IMR-90 (cell line): ENCODE data around the gene MYO10. TPM values are rescaled to one million over a fixed set of nuclear protein-coding genes. Genes with fewer than 3 reads are reported as not detected.

Experiments
- ATAC-seq: fragments of 200-7000 bp; cut with Tn5 transposase; 2 replicates; pipeline ENCODE4 v1.9.1; 2020; ENCODE audit warnings: low read depth, mild to moderate bottlenecking, moderate library complexity
- BruUV-seq: library from RNA; stranded (reverse); fragments of 400-500 nt; replicated peaks from 2 replicates; lab custom pipeline; 2021; lab: Mats Ljungman, UMichigan
- CTCF ChIA-PET: fragments of 300-600 bp; formaldehyde crosslinking; extraction: SDS; loops from one replicate; lab custom pipeline; 2021; ENCODE audit warnings: antibody characterized with exemption; lab: Yijun Ruan, JAX
- POLR2A ChIA-PET: fragments of 300-600 bp; sonication (Branson Sonifier 250); formaldehyde crosslinking; loops from one replicate; lab custom pipeline; 2022; ENCODE audit warnings: antibody characterized with exemption; ENCODE audit not compliant: unreplicated experiment; lab: Charles Lee
- DNase-seq: peaks from one replicate; pipeline ENCODE4 v3.0.0; 2013
- H2AFZ ChIP-seq: replicated peaks from 2 replicates; pipeline ENCODE3; 2013; ENCODE audit warnings: low read length, mild to moderate bottlenecking; ENCODE audit not compliant: poor library complexity
- H2AK5ac ChIP-seq: 2 replicates; pipeline ENCODE4 v1.6.1; 2013; ENCODE audit warnings: low read depth, low read length, inconsistent platforms
- H2AK9ac ChIP-seq: replicated peaks from 2 replicates; pipeline ENCODE3; 2013; ENCODE audit warnings: mild to moderate bottlenecking, low read depth, low read length, moderate library complexity; ENCODE audit not compliant: poor library complexity
- H2BK120ac ChIP-seq: 2 replicates; pipeline ENCODE4 v1.6.1; 2013; ENCODE audit warnings: low read depth, low read length, inconsistent platforms
- H2BK15ac ChIP-seq: 3 replicates; pipeline ENCODE4 v1.6.1; 2013; ENCODE audit warnings: low read depth, low read length, inconsistent platforms
- H2BK20ac ChIP-seq: 2 replicates; pipeline ENCODE4 v1.6.1; 2013; ENCODE audit warnings: low read depth, mild to moderate bottlenecking, inconsistent platforms, low read length, moderate library complexity
- H2BK5ac ChIP-seq: 2 replicates; pipeline ENCODE4 v1.6.1; 2013; ENCODE audit warnings: mild to moderate bottlenecking, low read depth, low read length, inconsistent platforms; ENCODE audit not compliant: poor library complexity, severe bottlenecking
- H3K14ac ChIP-seq: replicated peaks from 2 replicates; pipeline ENCODE4 v1.6.1; 2013; ENCODE audit warnings: low read depth, low read length, inconsistent platforms
- H3K18ac ChIP-seq: 2 replicates; pipeline ENCODE4 v1.6.1; 2013; ENCODE audit warnings: low read depth, low read length, control low read depth
- H3K23ac ChIP-seq: 2 replicates; pipeline ENCODE4 v1.6.1; 2013; ENCODE audit warnings: low read depth, low read length, inconsistent platforms
- H3K27ac ChIP-seq: 2 replicates; pipeline ENCODE4 v1.5.1; 2013; ENCODE audit warnings: mild to moderate bottlenecking, control low read depth, low read length; ENCODE audit not compliant: insufficient read depth
- H3K27me3 ChIP-seq: 2 replicates; pipeline ENCODE4 v1.6.1; 2013; ENCODE audit warnings: low read length; ENCODE audit not compliant: control insufficient read depth, insufficient read depth
- H3K36me3 ChIP-seq: 2 replicates; pipeline ENCODE4 v1.6.1; 2013; ENCODE audit warnings: low read length, mixed read lengths; ENCODE audit not compliant: control insufficient read depth, insufficient read depth
- H3K4ac ChIP-seq: 2 replicates; pipeline ENCODE4 v1.6.1; 2013; ENCODE audit warnings: low read depth, low read length, inconsistent platforms
- H3K4me1 ChIP-seq: 2 replicates; pipeline ENCODE4 v1.6.1; 2013; ENCODE audit warnings: low read length, mixed read lengths; ENCODE audit not compliant: control insufficient read depth, insufficient read depth
- H3K4me2 ChIP-seq: 2 replicates; pipeline ENCODE4 v1.6.1; 2013; ENCODE audit warnings: low read depth, mild to moderate bottlenecking, control low read depth, low read length, moderate library complexity
- H3K4me3 ChIP-seq: 2 replicates; pipeline ENCODE4 v1.5.1; 2013; ENCODE audit warnings: low read depth, mild to moderate bottlenecking, control low read depth, low read length, moderate library complexity; ENCODE audit not compliant: insufficient read depth
- H3K56ac ChIP-seq: 2 replicates; pipeline ENCODE4 v1.6.1; 2013; ENCODE audit warnings: low read length, inconsistent platforms; ENCODE audit not compliant: insufficient read depth; ENCODE audit errors: extremely low read depth
- H3K79me1 ChIP-seq, 2 experiments: 2 replicates each; pipeline ENCODE4 v1.6.1; 2013; ENCODE audit warnings: low read length in 2 of 2, inconsistent platforms in 1 of 2, low read depth in 1 of 2
- H3K9ac ChIP-seq: 2 replicates; pipeline ENCODE4 v1.6.1; 2013; ENCODE audit warnings: low read depth, low read length, control low read depth
- H3K9me1 ChIP-seq: 2 replicates; pipeline ENCODE4 v1.6.1; 2013; ENCODE audit warnings: low read length, inconsistent platforms; ENCODE audit not compliant: insufficient read depth
- H3K9me3 ChIP-seq: 2 replicates; pipeline ENCODE4 v1.6.1; 2013; ENCODE audit warnings: low read length; ENCODE audit not compliant: control insufficient read depth, insufficient read depth
- H4K20me1 ChIP-seq: 2 replicates; pipeline ENCODE4 v1.6.1; 2013; ENCODE audit warnings: low read length, inconsistent platforms; ENCODE audit not compliant: insufficient read depth
- H4K5ac ChIP-seq: 2 replicates; pipeline ENCODE4 v1.6.1; 2013; ENCODE audit warnings: mild to moderate bottlenecking, low read depth, low read length, control low read depth
- H4K8ac ChIP-seq, 2 experiments: 2 replicates each; pipeline ENCODE4 v1.6.1; 2013; ENCODE audit warnings: low read depth in 2 of 2, low read length in 2 of 2, control low read depth in 1 of 2, inconsistent platforms in 1 of 2
- H4K91ac ChIP-seq: 2 replicates; pipeline ENCODE4 v1.6.1; 2013; ENCODE audit warnings: low read depth, low read length, inconsistent platforms; ENCODE audit not compliant: insufficient read depth
- BHLHE40 ChIP-seq: fragments of 150-350 bp; IDR thresholded peaks from 2 replicates; pipeline ENCODE4 v1.6.1; 2016; ENCODE audit warnings: mild to moderate bottlenecking, low read depth, low read length
- CEBPB ChIP-seq: IDR thresholded peaks from 2 replicates; pipeline ENCODE4 v1.6.1; 2012; ENCODE audit warnings: low read depth, low read length, improper control_type of control experiment
- CHD1 ChIP-seq: IDR thresholded peaks from 2 replicates; pipeline ENCODE4 v1.6.1; 2012; ENCODE audit warnings: low read depth, low read length, improper control_type of control experiment
- FOS ChIP-seq: fragments of 150-350 bp; IDR thresholded peaks from 2 replicates; pipeline ENCODE4 v1.6.1; 2016; ENCODE audit warnings: low read depth, low read length
- MAZ ChIP-seq: IDR thresholded peaks from 2 replicates; pipeline ENCODE4 v1.6.1; 2012; ENCODE audit warnings: low read depth, mild to moderate bottlenecking, low read length, improper control_type of control experiment, moderate library complexity, borderline replicate concordance
- MXI1 ChIP-seq: IDR thresholded peaks from 2 replicates; pipeline ENCODE4 v1.6.1; 2012; ENCODE audit warnings: low read depth, mild to moderate bottlenecking, low read length, moderate library complexity, borderline replicate concordance
- NFE2L2 ChIP-seq: fragments of 150-350 bp; IDR thresholded peaks from 2 replicates; pipeline ENCODE4 v1.6.1; 2016; ENCODE audit warnings: low read depth, mild to moderate bottlenecking, low read length
- POLR2A ChIP-seq: IDR thresholded peaks from 2 replicates; pipeline ENCODE4 v1.6.1; 2012; ENCODE audit warnings: mild to moderate bottlenecking, low read depth, low read length
- RAD21 ChIP-seq: IDR thresholded peaks from 2 replicates; pipeline ENCODE4 v1.6.1; 2012; ENCODE audit warnings: low read length, improper control_type of control experiment
- RCOR1 ChIP-seq: IDR thresholded peaks from 2 replicates; pipeline ENCODE4 v1.6.1; 2012; ENCODE audit warnings: mild to moderate bottlenecking, low read length, improper control_type of control experiment; ENCODE audit not compliant: insufficient replicate concordance
- RFX5 ChIP-seq: IDR thresholded peaks from 2 replicates; pipeline ENCODE4 v1.8.0; 2012; ENCODE audit warnings: low read depth, mild to moderate bottlenecking, low read length, moderate library complexity
- SMC3 ChIP-seq: fragments of 150-350 bp; IDR thresholded peaks from 2 replicates; pipeline ENCODE4 v1.6.1; 2016; ENCODE audit warnings: low read depth, mild to moderate bottlenecking, antibody characterized with exemption, low read length, moderate library complexity
- WGBS, 2 experiments: methylation state at CpG; one replicate each; pipeline versions ENCODE4 v1.1.5 to v1.1.7; 2013; ENCODE audit warnings: missing lambda C conversion rate in 2 of 2; ENCODE audit not compliant: insufficient read length in 1 of 2; ENCODE audit errors: extremely low coverage in 2 of 2; 5-methylcytosine and 5-hydroxymethylcytosine counted together
- dilution Hi-C: fragments of 300-500 bp; cut with HindIII; formaldehyde crosslinking; loops from one replicate; pipeline ENCODE4 v1.14.3; 2018; ENCODE audit warnings: low sequenced_read_pairs; ENCODE audit not compliant: unreplicated experiment
- in situ Hi-C: fragments of 300-500 bp; cut with MboI; formaldehyde crosslinking; loops from 3 replicates; pipeline ENCODE4 v1.14.3; 2019; ENCODE audit warnings: low sequenced_read_pairs, inconsistent platforms, mixed read lengths
- intact Hi-C: fragments of 100-400 bp; cut with micrococcal nuclease; formaldehyde crosslinking; loops from 2 replicates; pipeline ENCODE4 v1.10.0; 2022
- polyA plus RNA-seq, 3 experiments: library from polyadenylated mRNA; depleted of rRNA; stranded (reverse); fragments of >200 nt; gene quantifications; 2 replicates each; pipeline ENCODE4 v1.2.3, GENCODE V29; 2012; ENCODE audit warnings: low replicate concordance in 1 of 3
- total RNA-seq: library from RNA; depleted of rRNA; stranded (reverse); fragments of >200 nt; gene quantifications from 2 replicates; pipeline ENCODE4 v1.2.3, GENCODE V29; 2012
- TF ChIP-seq, protein P1 (sequence below): fragments of 150-350 bp; IDR thresholded peaks from 2 replicates; pipeline ENCODE4 v1.6.1; 2016; ENCODE audit warnings: low read depth, mild to moderate bottlenecking, low read length, moderate library complexity, borderline replicate concordance
- TF ChIP-seq, protein P2 (sequence below): conservative IDR thresholded peaks from 2 replicates; pipeline ENCODE4 v1.5.1; 2012; ENCODE audit warnings: mild to moderate bottlenecking, low read depth, low read length, improper control_type of control experiment
- TF ChIP-seq, protein P3 (sequence below): fragments of 150-350 bp; IDR thresholded peaks from 2 replicates; pipeline ENCODE4 v1.6.1; 2017; ENCODE audit warnings: mild to moderate bottlenecking, antibody characterized with exemption, low read length, low read depth

MYO10 gene
- total and polyA plus RNA-seq, 2 of the 4 experiments (the other 2 are of a cell fraction): 39.9 to 115 TPM

DNA sequence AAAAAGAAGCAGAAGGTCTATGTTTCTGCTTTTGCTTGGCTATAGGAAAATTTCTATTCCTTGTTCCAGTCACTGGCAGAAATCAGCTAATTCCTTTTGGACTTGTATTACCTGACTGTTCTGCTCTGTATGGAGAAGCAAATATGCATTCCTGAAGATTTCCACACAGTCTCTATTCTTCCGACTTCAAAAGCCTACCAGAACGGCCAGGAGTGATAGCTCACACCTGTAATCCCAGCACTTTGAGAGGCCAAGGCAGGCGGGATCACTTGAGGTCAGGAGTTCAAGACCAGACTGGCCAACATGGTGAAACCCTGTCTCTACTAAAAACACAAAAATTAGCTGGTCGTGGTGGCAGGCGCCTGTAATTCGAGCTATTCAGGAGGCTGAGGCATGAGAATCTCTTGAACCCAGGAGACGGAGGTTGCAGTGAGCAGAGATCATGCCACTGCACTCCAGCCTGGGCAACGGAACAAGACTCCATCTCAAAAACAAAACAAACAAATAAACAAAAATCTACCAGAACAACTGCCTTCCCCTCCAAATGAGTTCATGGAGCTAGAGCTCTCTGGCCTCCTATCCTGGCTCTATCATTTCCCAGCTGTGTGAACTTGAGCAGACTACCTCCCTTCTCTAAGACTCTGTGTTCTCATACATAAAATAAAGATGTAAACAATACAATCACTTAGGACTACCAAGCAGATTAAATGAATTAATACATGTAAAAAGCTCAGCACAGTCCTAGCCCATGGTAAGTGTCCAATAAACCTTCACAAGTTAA, 17.0 kb downstream of the MYO10 start:
- no peak for ATAC-seq
- H2AK5ac ChIP-seq: no peak overlapping the region
- H3K9ac ChIP-seq: no peak overlapping the region
- H2BK120ac ChIP-seq: no peak overlapping the region
- peaks cover 99% of the 10 kb centered on the region for H4K20me1 ChIP-seq
- no peak overlapping the region for H3K23ac ChIP-seq
- no peaks in the 10 kb centered on the region for H3K9me3 ChIP-seq
- no peak overlapping the region for H3K56ac ChIP-seq
- no peak overlapping the region for H3K4me3 ChIP-seq
- H4K91ac ChIP-seq: no peak overlapping the region
- H3K27ac ChIP-seq: no peak overlapping the region
- peaks cover 3 to 64% of the 10 kb centered on the region in 2 experiments; a peak in 3 of 4 replicates for H3K79me1 ChIP-seq
- H3K27me3 ChIP-seq: no peaks in the 10 kb centered on the region
- no peak overlapping the region for H3K4me2 ChIP-seq
- H4K5ac ChIP-seq: no peak overlapping the region
- H3K4ac ChIP-seq: no peak overlapping the region
- CTCF ChIA-PET: interaction anchor here (0.6 to 1.2 kb wide), 2 partner anchors 211 to 271 kb away, joined by 3 to 4 read pairs; no protein-coding TSS in a partner anchor
- H2BK20ac ChIP-seq: no peak overlapping the region
- H3K4me1 ChIP-seq: peaks cover 20% of the 10 kb centered on the region
- no peak overlapping the region for H4K8ac ChIP-seq
- dilution Hi-C loops: no loop called here
- 94% methylated on average over 6 of the region's 8 CpGs; no CpG with 5 or more reads in 1 of the 2 experiments for WGBS, 2 experiments
- no peak overlapping the region for H3K18ac ChIP-seq
- intact Hi-C loops: no loop called here
- H3K14ac ChIP-seq: no peak overlapping the region
- no TSS peak for BruUV-seq
- POLR2A ChIA-PET: no interaction called here
- no peak overlapping the region for H2BK15ac ChIP-seq
- H2AK9ac ChIP-seq: no peak overlapping the region
- H2AFZ ChIP-seq: no peak overlapping the region
- H3K36me3 ChIP-seq: peaks cover 13% of the 10 kb centered on the region
- no peak overlapping the region for H2BK5ac ChIP-seq
- H3K9me1 ChIP-seq: peaks cover 42% of the 10 kb centered on the region
- DNase-seq: no peak
- in situ Hi-C loops: no loop called here
- TF ChIP-seq FOS (no peak), SMC3 (no peak), MAZ (no peak), CHD1 (no peak), MXI1 (no peak), NFE2L2 (no peak), RAD21 (no peak), RFX5 (no peak), BHLHE40 (no peak), RCOR1 (no peak), CEBPB (no peak), POLR2A (no peak)
- TF ChIP-seq, protein P1, sequence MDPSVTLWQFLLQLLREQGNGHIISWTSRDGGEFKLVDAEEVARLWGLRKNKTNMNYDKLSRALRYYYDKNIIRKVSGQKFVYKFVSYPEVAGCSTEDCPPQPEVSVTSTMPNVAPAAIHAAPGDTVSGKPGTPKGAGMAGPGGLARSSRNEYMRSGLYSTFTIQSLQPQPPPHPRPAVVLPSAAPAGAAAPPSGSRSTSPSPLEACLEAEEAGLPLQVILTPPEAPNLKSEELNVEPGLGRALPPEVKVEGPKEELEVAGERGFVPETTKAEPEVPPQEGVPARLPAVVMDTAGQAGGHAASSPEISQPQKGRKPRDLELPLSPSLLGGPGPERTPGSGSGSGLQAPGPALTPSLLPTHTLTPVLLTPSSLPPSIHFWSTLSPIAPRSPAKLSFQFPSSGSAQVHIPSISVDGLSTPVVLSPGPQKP: no peak
- TF ChIP-seq, protein P2, sequence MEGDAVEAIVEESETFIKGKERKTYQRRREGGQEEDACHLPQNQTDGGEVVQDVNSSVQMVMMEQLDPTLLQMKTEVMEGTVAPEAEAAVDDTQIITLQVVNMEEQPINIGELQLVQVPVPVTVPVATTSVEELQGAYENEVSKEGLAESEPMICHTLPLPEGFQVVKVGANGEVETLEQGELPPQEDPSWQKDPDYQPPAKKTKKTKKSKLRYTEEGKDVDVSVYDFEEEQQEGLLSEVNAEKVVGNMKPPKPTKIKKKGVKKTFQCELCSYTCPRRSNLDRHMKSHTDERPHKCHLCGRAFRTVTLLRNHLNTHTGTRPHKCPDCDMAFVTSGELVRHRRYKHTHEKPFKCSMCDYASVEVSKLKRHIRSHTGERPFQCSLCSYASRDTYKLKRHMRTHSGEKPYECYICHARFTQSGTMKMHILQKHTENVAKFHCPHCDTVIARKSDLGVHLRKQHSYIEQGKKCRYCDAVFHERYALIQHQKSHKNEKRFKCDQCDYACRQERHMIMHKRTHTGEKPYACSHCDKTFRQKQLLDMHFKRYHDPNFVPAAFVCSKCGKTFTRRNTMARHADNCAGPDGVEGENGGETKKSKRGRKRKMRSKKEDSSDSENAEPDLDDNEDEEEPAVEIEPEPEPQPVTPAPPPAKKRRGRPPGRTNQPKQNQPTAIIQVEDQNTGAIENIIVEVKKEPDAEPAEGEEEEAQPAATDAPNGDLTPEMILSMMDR: no peak
- TF ChIP-seq, protein P3, sequence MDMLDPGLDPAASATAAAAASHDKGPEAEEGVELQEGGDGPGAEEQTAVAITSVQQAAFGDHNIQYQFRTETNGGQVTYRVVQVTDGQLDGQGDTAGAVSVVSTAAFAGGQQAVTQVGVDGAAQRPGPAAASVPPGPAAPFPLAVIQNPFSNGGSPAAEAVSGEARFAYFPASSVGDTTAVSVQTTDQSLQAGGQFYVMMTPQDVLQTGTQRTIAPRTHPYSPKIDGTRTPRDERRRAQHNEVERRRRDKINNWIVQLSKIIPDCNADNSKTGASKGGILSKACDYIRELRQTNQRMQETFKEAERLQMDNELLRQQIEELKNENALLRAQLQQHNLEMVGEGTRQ: no peak
